AG04450 (cell line): Measurements from ENCODE around the gene POSTN. TPM values are rescaled to one million over a fixed set of nuclear protein-coding genes. Genes with fewer than 3 reads are reported as not detected.
"Not testable (repeated sequence)": the region's sequence is repeated elsewhere in the genome, so short reads cannot be mapped to it uniquely, and the experiment has no call there.

ENCODE experiments used
- CTCF ChIA-PET: fragments of 300-600, 350-600 bp; formaldehyde crosslinking; extraction: SDS; loops from one replicate; lab custom pipeline; 2022; ENCODE audit warnings: antibody characterized with exemption, inconsistent platforms; lab: Charles Lee
- POLR2A ChIA-PET: fragments of 350-600 bp; formaldehyde crosslinking; extraction: SDS; loops from one replicate; lab custom pipeline; 2021; ENCODE audit warnings: antibody characterized with exemption, inconsistent platforms; lab: Yijun Ruan, JAX
- DNase-seq: peaks from one replicate; pipeline ENCODE4 v3.0.0-alpha.2; 2011; ENCODE audit warnings: low read depth, low spot score
- H3K27ac ChIP-seq: one replicate; pipeline ENCODE4 v1.5.1; 2012; ENCODE audit warnings: low read depth, low read length, control low read depth
- H3K27me3 ChIP-seq: one replicate; pipeline ENCODE4 v1.6.0; 2012; ENCODE audit warnings: low read length; ENCODE audit not compliant: control insufficient read depth, insufficient read depth
- H3K4me3 ChIP-seq: 2 replicates; pipeline ENCODE4 v1.5.1; 2011; ENCODE audit warnings: mild to moderate bottlenecking, low read depth, low read length, control low read depth
- H3K9me3 ChIP-seq: 2 replicates; pipeline ENCODE4 v1.5.1; 2012; ENCODE audit warnings: low read length; ENCODE audit not compliant: control insufficient read depth, insufficient read depth
- CTCF ChIP-seq: IDR thresholded peaks from 2 replicates; pipeline ENCODE4 v1.5.1; 2011; ENCODE audit warnings: low read depth, low read length, control low read depth, inconsistent platforms
- polyA plus RNA-seq: library from polyadenylated mRNA; depleted of rRNA; stranded (reverse); fragments of >200 nt; gene quantifications from 2 replicates; pipeline ENCODE4 v1.2.3, GENCODE V29; 2011

The POSTN gene
- polyA plus RNA-seq, 1 experiment = 359 TPM

- Histone ChIP-seq H3K27me3 (no peaks in the 10 kb centered on the region), H3K27ac (no peak overlapping the region), H3K9me3 (no peaks in the 10 kb centered on the region), H3K4me3 (no peak overlapping the region)
- DNase-seq = no peak
- CTCF ChIA-PET = interaction anchor here (0.6 to 1.3 kb wide), 4 partner anchors 8 to 573 kb away, joined by 3 to 4 read pairs (median 3); no protein-coding TSS in a partner anchor
- POLR2A ChIA-PET = interaction anchor here (0.6 kb wide), 1 partner anchor 139 kb away, joined by 5 read pairs; no protein-coding TSS in a partner anchor
- no peak for TF ChIP-seq CTCF
Measured at GRCh38 chr13:37594550-37594949, 4.0 kb downstream of the POSTN start.

GRCh38 chr13:37589381-37589780 is 9.2 kb downstream of the POSTN start:
- H3K9me3 ChIP-seq, H3K4me3 ChIP-seq, DNase-seq, H3K27me3 ChIP-seq, H3K27ac ChIP-seq, POLR2A ChIA-PET, CTCF ChIA-PET: not testable (repeated sequence)

GRCh38 chr13:37587236-37587635 is 11.3 kb downstream of the POSTN start:
- H3K27me3 ChIP-seq = no peaks in the 10 kb centered on the region
- no peak overlapping the region for H3K27ac ChIP-seq
- no peaks in the 10 kb centered on the region for H3K9me3 ChIP-seq
- DNase-seq = no peak
- TF ChIP-seq CTCF = no peak
- no peak overlapping the region for H3K4me3 ChIP-seq
- POLR2A ChIA-PET = no interaction called here
- CTCF ChIA-PET = no interaction called here

GRCh38 chr13:37586164-37586563 is 12.4 kb downstream of the POSTN start:
- ChIA-PET CTCF (no interaction called here), POLR2A (no interaction called here)
- Histone ChIP-seq H3K9me3 (no peaks in the 10 kb centered on the region), H3K4me3 (no peak overlapping the region), H3K27me3 (no peaks in the 10 kb centered on the region), H3K27ac (no peak overlapping the region)
- no peak for DNase-seq
- TF ChIP-seq CTCF = no peak

GRCh38 chr13:37585541-37585940 is 13.0 kb downstream of the POSTN start:
- ChIA-PET POLR2A (no interaction called here), CTCF (interaction anchor here (1.0 kb wide), 1 partner anchor 17 kb away, joined by 4 read pairs; no protein-coding TSS in a partner anchor)
- no peak overlapping the region for H3K27ac ChIP-seq
- no peak for TF ChIP-seq CTCF
- no peaks in the 10 kb centered on the region for H3K9me3 ChIP-seq
- H3K27me3 ChIP-seq = no peaks in the 10 kb centered on the region
- no peak overlapping the region for H3K4me3 ChIP-seq
- no peak for DNase-seq
